Fibroblast of skin of scalp (primary cell): ENCODE data around the gene FOXO3.

Experiments
- DNase-seq: peaks from one replicate; pipeline ENCODE4 v3.0.0-alpha.2; 2013

FOXO3 gene

GRCh38 chr6:108576709-108577108 is 16.0 kb downstream of the FOXO3 start:
- DNase-seq, result no peak

DNA sequence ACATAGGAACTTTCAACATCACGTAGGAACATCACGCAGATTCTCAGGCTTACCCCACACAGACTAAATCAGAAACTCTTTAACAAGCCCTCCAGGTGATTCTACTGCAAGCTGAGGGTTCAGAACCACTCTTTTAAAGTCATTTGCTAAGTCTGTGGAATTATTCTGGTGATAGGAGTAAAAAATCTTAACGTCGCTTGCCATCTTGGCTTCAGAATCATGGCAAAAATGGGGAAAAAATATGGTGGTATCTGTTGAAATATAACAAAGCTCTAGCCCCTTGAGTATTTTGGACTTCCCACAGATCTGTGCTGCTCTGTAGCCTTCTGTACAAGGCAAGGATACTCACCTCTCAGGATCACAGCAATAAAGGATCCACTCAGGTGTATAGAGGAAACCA is 17.4 kb downstream of the FOXO3 start:
- no peak for DNase-seq

GRCh38 chr6:108578595-108579327 is 18.0 kb downstream of the FOXO3 start:
- DNase-seq, result peak; percentile 69

- DNase-seq, result no peak
These were observed 18.6 kb downstream of the FOXO3 start for GRCh38 chr6:108579328-108579721.

GRCh38 chr6:108580646-108581045 is 19.9 kb downstream of the FOXO3 start:
- no peak for DNase-seq

DNA sequence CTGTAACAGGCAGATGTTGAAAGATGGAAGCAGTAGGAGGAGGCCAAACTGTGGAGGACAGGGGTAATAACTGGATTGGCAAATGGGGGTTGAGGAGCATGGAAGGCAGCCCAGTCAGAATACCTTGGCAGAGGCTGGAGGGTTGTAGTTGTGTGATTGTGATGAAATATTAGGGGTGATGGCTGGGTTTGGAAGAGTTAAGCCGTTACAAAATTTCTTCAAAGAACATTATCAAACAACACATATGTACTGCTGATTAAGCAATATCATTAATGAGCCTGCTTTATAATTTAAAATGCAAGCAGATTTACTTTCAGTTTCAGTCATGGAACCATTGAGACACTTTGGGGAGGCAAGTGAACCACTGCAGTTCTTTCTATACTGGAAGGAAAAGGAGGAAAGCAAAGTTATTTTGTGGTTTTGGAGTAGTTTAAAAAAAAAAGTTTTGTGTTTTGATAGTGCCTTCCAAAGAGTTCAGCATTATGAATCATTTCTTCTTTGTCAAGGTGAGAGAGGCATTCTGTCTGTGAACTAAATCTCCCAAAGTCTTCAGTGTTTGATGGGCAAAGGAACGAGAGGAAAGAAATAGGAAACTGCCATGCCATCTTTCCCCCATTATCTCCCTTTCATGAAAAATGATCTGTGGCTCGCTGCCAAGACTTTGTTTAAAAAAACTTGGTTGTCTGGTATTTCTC is 20.7 kb downstream of the FOXO3 start:
- DNase-seq, result peak; percentile 85

GRCh38 chr6:108581932-108582475 is 21.3 kb downstream of the FOXO3 start:
- DNase-seq, result no peak

DNA sequence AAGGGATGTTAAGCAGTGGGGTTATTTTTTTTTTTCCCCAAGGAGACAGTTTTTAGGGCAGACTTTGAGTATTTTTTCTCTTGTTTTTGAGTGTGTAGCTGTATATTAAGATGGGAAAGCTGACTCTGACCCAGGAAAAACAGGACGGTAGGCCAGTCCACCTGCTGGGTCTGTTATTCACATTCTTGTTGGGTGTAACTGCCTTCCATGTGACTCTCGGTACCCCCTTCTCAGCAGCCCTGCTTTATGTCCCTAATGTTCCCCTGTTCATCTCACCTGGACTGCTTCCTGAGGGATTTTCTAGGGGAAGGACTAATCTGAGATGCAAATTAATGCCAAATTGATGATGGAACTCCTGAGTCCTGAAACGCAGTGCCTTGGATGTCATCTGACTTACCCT is 21.9 kb downstream of the FOXO3 start:
- DNase-seq, result no peak

- no peak for DNase-seq
These were observed 23.6 kb downstream of the FOXO3 start for GRCh38 chr6:108584323-108584722.

- no peak for DNase-seq
These were observed 24.6 kb downstream of the FOXO3 start for GRCh38 chr6:108585359-108585758.

- DNase-seq, result peak; percentile 35
These were observed 25.3 kb downstream of the FOXO3 start for GRCh38 chr6:108585921-108586536.

DNA sequence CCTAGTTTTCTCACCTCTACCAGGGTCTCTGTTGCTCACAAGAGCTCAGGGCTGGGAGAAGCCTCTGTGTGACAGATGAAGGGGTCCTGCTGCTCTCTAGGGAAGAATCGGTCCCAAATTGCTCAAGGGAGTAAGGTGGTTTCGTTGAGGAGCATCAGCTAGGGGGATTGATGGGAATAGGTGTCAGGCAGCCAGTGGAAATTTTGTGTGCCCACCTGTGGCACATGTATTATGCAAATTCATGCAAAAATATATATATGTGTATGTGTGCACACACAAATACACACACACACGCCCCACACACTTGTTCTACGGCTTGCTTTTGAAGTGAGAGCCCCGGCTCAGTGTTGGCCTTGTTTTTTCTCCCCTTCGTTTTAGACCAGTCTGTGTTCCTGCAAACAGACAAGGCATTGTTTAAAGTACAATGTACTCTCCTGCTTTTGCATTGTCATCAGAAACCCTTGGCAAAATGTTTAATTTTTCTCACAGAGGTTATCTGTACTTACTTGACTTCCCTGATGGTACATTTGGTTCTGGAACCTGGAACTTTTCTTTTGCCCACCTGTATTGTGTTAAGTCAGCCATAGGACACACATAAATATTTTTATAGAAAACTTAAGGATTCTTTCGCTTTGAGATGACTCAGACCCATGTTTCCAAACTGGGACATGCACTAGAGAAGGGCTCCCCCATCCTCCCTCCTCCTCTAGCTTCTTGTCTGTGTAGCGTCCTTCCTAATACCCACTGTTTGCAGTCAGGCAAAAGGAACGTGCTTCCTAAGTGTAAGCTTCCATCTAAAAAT is 26.7 kb downstream of the FOXO3 start:
- DNase-seq, result peak; percentile 83

- DNase-seq, result peak; percentile 66
These were observed 27.9 kb downstream of the FOXO3 start for GRCh38 chr6:108588586-108588985.

DNA sequence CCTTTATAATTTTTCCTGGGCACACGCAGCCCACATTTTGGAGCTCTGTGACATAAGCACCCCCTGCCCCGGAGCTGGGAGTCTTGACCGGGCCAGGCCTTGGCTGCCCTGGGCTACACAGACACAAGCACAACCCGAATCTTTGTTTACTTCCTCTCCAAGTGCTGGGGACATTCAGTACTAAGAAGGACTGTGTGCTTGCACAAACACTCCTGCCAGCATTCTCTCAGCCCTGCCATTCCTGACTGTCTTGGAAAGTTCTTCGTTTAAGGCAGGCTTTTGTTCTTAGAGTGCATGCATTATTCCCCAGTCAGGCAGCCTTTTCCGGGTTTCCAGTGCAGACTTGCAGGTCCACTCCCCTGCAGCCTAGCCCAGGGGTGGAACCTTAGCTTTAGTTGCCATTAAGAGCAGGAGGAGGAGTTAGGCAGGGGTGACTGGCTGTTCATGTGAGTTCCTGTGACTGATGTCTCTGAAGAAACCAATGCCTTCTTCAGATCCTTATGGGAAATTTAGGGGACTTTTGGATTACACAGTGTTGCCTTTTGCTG is 28.6 kb downstream of the FOXO3 start:
- DNase-seq, result peak; percentile 44

DNA sequence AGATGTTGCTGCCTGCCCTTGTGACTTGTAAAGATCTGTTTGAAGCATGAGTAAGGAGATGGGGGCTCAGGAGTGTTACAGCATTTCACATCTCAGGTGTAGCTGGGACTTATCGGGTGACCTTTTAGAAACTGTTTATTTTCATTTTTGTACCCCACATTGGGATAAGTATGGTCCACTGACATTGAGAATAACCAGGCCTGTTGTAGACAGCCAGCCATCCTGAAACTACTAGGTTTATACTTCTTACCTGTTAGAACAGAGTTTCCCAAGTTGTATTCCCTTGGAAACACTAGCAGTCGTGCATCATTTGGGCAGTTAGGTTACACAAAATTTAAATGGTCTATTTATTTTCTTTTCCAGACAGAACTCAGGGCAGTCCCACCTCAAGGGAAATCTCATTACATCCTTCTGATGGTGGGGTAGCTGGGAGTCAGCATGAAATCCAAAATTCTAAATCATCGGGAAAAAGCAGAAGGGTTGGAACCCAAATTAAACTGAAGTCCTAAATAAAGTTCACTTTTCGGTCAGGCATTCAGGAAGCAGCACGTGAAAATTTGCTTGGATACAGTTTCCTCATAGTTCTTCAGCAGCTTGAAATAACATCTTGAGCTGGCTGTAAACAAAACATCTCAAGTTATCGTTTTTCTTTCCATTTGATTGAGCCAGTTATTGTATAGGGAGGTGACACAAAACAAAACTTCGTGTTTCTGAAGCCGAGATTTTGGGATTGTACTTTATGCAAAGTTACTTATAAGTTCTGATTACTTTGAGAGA is 30.5 kb downstream of the FOXO3 start:
- no peak for DNase-seq

GRCh38 chr6:108592371-108593337 is 31.9 kb downstream of the FOXO3 start:
- peak; percentile 66 for DNase-seq

- DNase-seq, result no peak
These were observed 33.4 kb downstream of the FOXO3 start for GRCh38 chr6:108594151-108594550.

DNA sequence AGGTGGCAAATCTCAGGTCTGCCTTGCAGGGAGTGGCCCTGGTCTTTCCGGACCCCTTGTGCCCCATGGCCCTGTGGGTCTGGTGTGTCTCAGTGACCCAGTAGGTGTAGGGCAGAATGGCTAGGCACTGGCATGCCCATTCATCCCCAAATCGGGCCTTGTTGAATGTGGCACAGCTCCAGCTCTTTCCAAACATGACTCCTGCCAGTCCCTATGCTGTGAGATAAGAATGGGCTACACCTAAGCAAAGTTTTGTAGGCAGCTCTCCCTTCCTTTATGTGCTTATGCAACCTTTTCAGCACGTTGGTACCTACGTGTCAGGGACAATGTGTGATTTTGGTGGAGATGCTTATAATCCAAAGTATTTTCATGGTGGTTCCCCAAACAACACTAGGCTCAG is 33.9 kb downstream of the FOXO3 start:
- DNase-seq, result no peak

GRCh38 chr6:108596956-108597355 is 36.2 kb downstream of the FOXO3 start:
- DNase-seq, result no peak

DNA sequence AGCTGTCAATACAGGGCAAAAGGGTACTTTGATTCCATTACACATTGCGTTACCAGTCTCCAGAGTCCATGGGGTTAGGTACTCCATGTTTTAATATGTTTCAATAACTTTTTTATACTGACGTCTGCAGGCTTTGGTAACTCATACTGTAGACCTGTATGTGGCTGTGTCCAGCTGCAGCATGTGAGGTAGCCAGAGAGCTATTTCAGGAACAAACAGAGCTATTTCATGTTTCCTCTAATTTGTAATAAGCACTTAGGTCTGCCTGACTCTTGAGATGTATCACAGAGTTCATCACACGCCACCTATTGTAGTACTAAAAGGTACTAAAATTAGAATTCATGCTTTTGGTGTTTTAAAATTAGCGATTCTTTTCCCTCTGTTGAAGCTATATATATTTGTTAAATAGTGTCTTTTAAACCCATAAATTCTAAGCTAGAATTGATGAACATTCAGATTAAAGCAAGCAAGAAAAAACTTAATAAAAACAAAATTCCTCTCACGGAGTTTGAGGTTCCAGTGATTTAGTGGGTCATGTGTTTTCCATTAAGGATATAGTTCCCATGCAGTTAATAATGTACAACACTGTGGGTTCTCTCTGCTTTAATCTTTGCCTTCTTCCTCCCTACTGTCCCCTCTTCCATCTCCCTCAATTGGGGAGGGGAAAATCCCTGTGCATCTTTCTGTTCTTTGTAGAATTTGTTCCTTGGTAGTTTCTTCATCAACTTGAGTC is 37.0 kb downstream of the FOXO3 start:
- DNase-seq, result no peak
